Astrocyte of the spinal cord (primary cell): Measurements from ENCODE around the gene MGAT3.

Experiments
- DNase-seq: peaks from one replicate; pipeline ENCODE4 v3.0.0; 2011; ENCODE audit warnings: low read depth, low spot score
- H3K4me3 ChIP-seq: 2 replicates; pipeline ENCODE4 v1.5.1; 2011; ENCODE audit warnings: low read depth, mild to moderate bottlenecking, low read length, moderate library complexity
- in situ Hi-C: cut with HindIII; loops from 2 replicates; pipeline ENCODE4 v1.10.0; 2017; ENCODE audit warnings: low sequenced_read_pairs
- TF ChIP-seq, protein P1 (sequence below): IDR thresholded peaks from 2 replicates; pipeline ENCODE4 v1.5.1; 2012; ENCODE audit warnings: low read depth, mild to moderate bottlenecking, low read length, inconsistent platforms

MGAT3 gene

GRCh38 chr22:39469681-39470450 is 13.1 kb downstream of the MGAT3 start:
- no peak overlapping the region for H3K4me3 ChIP-seq
- TF ChIP-seq, protein P1, sequence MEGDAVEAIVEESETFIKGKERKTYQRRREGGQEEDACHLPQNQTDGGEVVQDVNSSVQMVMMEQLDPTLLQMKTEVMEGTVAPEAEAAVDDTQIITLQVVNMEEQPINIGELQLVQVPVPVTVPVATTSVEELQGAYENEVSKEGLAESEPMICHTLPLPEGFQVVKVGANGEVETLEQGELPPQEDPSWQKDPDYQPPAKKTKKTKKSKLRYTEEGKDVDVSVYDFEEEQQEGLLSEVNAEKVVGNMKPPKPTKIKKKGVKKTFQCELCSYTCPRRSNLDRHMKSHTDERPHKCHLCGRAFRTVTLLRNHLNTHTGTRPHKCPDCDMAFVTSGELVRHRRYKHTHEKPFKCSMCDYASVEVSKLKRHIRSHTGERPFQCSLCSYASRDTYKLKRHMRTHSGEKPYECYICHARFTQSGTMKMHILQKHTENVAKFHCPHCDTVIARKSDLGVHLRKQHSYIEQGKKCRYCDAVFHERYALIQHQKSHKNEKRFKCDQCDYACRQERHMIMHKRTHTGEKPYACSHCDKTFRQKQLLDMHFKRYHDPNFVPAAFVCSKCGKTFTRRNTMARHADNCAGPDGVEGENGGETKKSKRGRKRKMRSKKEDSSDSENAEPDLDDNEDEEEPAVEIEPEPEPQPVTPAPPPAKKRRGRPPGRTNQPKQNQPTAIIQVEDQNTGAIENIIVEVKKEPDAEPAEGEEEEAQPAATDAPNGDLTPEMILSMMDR = no peak
- in situ Hi-C loops = no loop called here
- no peak for DNase-seq

- TF ChIP-seq, protein P1 = no peak
- in situ Hi-C loops = no loop called here
- DNase-seq = no peak
- H3K4me3 ChIP-seq = no peak overlapping the region
Measured at GRCh38 chr22:39470451-39471291, 13.9 kb downstream of the MGAT3 start.

DNA sequence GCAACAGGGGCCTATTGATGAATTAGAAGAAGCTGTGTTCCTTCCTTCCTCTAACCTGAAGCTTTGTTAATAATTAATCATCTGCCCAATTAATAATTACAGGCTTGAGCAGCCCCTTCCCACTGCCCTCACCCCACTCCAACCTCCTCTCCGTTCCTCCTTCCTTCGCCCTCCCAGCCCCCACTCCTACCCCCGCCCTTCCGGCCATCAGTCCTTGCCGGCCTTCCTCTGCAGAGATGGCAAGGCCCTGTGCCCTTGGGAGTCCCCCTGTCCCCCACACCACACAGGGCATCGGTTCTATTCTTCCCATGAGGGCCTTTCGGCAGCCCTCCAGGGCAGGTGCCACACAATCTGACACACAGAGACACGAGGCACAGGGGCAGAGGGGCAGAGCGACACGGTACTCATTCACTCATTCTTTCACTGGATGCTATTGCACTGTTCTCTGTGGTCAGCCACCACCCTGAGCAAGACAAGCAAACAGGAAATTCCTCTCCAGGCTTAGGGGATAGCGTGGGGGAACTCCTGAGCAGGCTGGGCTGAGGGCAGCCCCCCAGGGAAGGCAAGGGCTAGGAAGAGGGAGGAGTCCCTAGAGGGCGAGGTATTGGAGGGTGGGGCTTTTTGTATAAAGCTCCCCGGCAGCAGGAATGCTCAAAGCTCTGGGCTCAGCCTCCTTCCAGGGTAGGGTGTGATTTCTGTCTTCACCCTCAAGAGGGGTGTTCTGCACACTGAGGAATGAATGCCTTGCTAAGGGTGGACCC is 14.7 kb downstream of the MGAT3 start:
- peak; percentile 58 for DNase-seq
- H3K4me3 ChIP-seq = no peak overlapping the region
- TF ChIP-seq, protein P1 = no peak
- in situ Hi-C loops = no loop called here

GRCh38 chr22:39472570-39473556 is 16.1 kb downstream of the MGAT3 start:
- TF ChIP-seq, protein P1 = no peak
- H3K4me3 ChIP-seq = no peak overlapping the region
- in situ Hi-C loops = no loop called here
- DNase-seq = peak; percentile 20

DNA sequence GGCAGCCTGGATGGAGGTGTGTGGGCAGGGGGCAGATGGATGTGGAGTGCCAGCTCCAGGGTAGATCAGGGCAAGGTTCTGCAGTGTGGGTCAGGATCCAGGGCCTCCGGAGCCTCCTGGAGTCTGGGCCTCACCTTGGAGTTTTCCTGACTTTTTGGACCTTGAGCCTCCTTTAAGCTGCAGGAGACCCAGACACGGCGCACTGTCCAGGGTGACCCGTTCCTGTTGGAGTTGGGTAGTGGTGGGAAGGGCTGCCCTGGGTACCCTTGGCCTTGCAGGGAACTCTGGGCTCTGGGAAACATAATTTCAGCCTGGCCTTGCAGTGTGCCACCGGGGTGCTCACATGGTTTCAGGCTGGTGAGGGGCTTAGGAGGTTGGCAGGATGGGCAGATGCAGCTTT is 17.0 kb downstream of the MGAT3 start:
- in situ Hi-C loops = no loop called here
- no peak for DNase-seq
- TF ChIP-seq, protein P1 = no peak
- no peak overlapping the region for H3K4me3 ChIP-seq
